Transverse colon (tissue), 4 donors: ENCODE data around the gene DDX54. TPM values are rescaled to one million over a fixed set of nuclear protein-coding genes. Genes with fewer than 3 reads are reported as not detected.

Source experiments
- DNase-seq: peaks from one replicate; pipeline ENCODE4 v3.0.0-alpha.2; 2019
- H3K27ac ChIP-seq, 4 donors: fragments of 200-600 bp; sonication (generic); 2 replicates each; pipeline ENCODE4 v1.5.1; 2016 to 2018; ENCODE audit warnings: inconsistent platforms in 4 of 4
- H3K27me3 ChIP-seq: fragments of 200-600 bp; sonication (generic); 2 replicates; pipeline ENCODE4 v1.5.1; 2017; ENCODE audit warnings: inconsistent platforms
- H3K36me3 ChIP-seq, 4 donors: fragments of 200-600 bp; sonication (generic); 2 replicates each; pipeline ENCODE4 v1.5.1; 2017 to 2019; ENCODE audit warnings: inconsistent platforms in 4 of 4
- H3K4me1 ChIP-seq, 4 donors: fragments of 200-600 bp; sonication (generic); 2 replicates each; pipeline ENCODE4 v1.5.1; 2017 to 2020; ENCODE audit warnings: inconsistent platforms in 4 of 4
- H3K4me3 ChIP-seq, 4 donors: fragments of 200-600 bp; sonication (generic); 1 replicate in 1 of 4; 2 replicates in 3 of 4; pipeline versions ENCODE4 v1.5.1 to v1.6.1; 2017 to 2019; ENCODE audit warnings: inconsistent platforms in 4 of 4
- H3K9me3 ChIP-seq, 2 donors: fragments of 200-600 bp; sonication (generic); 2 replicates each; pipeline ENCODE4 v1.5.1; 2017 to 2019; ENCODE audit warnings: inconsistent platforms in 2 of 2
- EP300 ChIP-seq: sonication (generic); formaldehyde crosslinking; IDR thresholded peaks from one replicate; pipeline ENCODE4 v1.6.1; 2017; ENCODE audit warnings: antibody characterized with exemption, low read depth
- POLR2A ChIP-seq: fragments of 450-650 bp; IDR thresholded peaks from one replicate; pipeline ENCODE4 v1.6.1; 2016; ENCODE audit warnings: antibody characterized with exemption, mild to moderate bottlenecking, moderate library complexity
- POLR2AphosphoS5 ChIP-seq, 3 donors: sonication (generic); formaldehyde crosslinking; IDR thresholded peaks; one replicate each; pipeline ENCODE4 v1.6.1; 2016; ENCODE audit warnings: antibody characterized with exemption in 3 of 3
- WGBS, 2 donors: methylation state at CpG; one replicate each; pipeline ENCODE4 v1.1.5; 2018; ENCODE audit warnings: low coverage in 1 of 2; 5-methylcytosine and 5-hydroxymethylcytosine counted together
- in situ Hi-C, 4 donors: fragments of 200-750 bp; cut with MboI; loops; one replicate each; pipeline versions ENCODE4 v1.15.0 to v1.15.1; 2017; ENCODE audit warnings: low sequenced_read_pairs in 3 of 4, low pct_ligation_motif_present in 1 of 4, low pct_unique_long_range_greater_than_20kb in 1 of 4
- intact Hi-C: fragments of 100-400 bp; cut with DNase I; formaldehyde crosslinking; loops from one replicate; pipeline ENCODE4 v1.15.1; 2023; ENCODE audit warnings: low total_unique reads
- total RNA-seq, 4 donors: library from RNA; depleted of rRNA; stranded (reverse); fragments of >200 nt; gene quantifications; one replicate each; pipeline ENCODE4 v1.1.0, GENCODE V29; 2016
- TF ChIP-seq, protein P1 (sequence below), 5 experiments: fragments of 200-600 bp in 3 of 5; fragments of 450-650 bp in 2 of 5; sonication (generic) in 3 of 5; IDR thresholded peaks; 1 replicate in 2 of 5; 2 replicates in 3 of 5; pipeline ENCODE4 v1.5.1; 2016 to 2017; ENCODE audit warnings: antibody characterized with exemption in 5 of 5, inconsistent platforms in 3 of 5, mild to moderate bottlenecking in 2 of 5, moderate library complexity in 1 of 5

The DDX54 gene
- total RNA-seq, 4 donors from 2014 or later, result 60.7 to 96.1 (median 72.8) TPM

DNA sequence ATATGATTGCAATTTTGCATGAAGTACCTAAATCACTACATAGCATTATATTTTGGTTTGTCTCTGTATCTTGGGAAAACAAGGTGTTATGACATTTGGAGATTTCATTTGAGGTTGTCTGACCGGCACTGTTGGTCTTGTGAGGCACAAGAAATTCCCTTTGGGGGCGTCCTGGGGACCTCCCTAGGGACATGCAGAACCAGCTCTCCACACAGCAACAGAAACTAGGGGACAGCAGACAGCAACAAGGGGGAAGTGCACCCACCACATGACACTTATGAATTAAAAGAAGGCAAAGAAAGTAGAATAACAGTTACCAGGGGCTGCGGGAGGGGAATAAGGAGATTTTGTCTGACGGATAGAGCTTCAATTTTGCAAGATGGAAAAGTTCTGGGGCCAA is 14.4 kb downstream of the DDX54 start:
- intact Hi-C loops, result no loop called here
- H3K36me3 ChIP-seq, result peaks cover 0 to 75% (median 33%) of the 10 kb centered on the region in 4 donors

DNA sequence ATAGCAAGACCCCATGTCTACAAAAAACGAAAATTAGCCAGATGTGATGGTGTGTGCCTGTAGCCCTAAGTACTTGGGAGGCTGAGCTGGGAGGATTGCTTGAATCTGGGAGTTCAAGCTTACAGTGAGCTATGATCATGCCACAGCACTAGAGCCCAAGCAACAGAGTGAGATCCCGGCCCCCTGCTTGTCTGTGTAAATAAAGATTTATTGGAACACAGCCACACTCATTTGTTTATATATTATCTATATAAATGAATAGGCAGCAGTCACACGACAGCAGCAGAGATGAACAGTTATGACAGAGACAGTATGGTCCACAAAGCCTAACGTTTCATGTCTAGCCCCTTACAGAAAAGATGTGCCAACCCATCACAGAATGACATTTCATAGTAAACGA is 14.8 kb downstream of the DDX54 start:
- H3K36me3 ChIP-seq, result peaks cover 0 to 79% (median 34%) of the 10 kb centered on the region in 4 donors
- no peak overlapping the region for H3K4me3 ChIP-seq
- no peaks in the 10 kb centered on the region for H3K4me1 ChIP-seq
- no peaks in the 10 kb centered on the region for H3K9me3 ChIP-seq
- no peaks in the 10 kb centered on the region for H3K27me3 ChIP-seq
- intact Hi-C loops, result no loop called here
- TF ChIP-seq EP300, result no peak
- no peak for TF ChIP-seq POLR2A
- TF ChIP-seq, protein P1, sequence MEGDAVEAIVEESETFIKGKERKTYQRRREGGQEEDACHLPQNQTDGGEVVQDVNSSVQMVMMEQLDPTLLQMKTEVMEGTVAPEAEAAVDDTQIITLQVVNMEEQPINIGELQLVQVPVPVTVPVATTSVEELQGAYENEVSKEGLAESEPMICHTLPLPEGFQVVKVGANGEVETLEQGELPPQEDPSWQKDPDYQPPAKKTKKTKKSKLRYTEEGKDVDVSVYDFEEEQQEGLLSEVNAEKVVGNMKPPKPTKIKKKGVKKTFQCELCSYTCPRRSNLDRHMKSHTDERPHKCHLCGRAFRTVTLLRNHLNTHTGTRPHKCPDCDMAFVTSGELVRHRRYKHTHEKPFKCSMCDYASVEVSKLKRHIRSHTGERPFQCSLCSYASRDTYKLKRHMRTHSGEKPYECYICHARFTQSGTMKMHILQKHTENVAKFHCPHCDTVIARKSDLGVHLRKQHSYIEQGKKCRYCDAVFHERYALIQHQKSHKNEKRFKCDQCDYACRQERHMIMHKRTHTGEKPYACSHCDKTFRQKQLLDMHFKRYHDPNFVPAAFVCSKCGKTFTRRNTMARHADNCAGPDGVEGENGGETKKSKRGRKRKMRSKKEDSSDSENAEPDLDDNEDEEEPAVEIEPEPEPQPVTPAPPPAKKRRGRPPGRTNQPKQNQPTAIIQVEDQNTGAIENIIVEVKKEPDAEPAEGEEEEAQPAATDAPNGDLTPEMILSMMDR (IDR thresholded peaks at IDR 0.05), result no peak
- no peak for TF ChIP-seq POLR2AphosphoS5 (IDR thresholded peaks at IDR 0.05)
- no peak for DNase-seq
- no peak overlapping the region for H3K27ac ChIP-seq
- in situ Hi-C loops, result no loop called here
- 89 to 92% methylated on average over 3 to 5 of the region's 5 CpGs for WGBS, 2 donors

More for the DNA sequence above, 14.4 kb downstream of the DDX54 start:
- H3K9me3 ChIP-seq, result no peaks in the 10 kb centered on the region
- in situ Hi-C loops, result no loop called here
- no peaks in the 10 kb centered on the region for H3K27me3 ChIP-seq
- no peak for DNase-seq
- no peak overlapping the region for H3K27ac ChIP-seq
- WGBS, 2 donors, result 84 to 94% methylated on average over 3 to 4 of the region's 4 CpGs
- no peaks in the 10 kb centered on the region for H3K4me1 ChIP-seq
- TF ChIP-seq, protein P1 (IDR thresholded peaks at IDR 0.05), result no peak
- TF ChIP-seq POLR2AphosphoS5 (IDR thresholded peaks at IDR 0.05) (no peak), POLR2A (no peak)
- no peak overlapping the region for H3K4me3 ChIP-seq

DNA sequence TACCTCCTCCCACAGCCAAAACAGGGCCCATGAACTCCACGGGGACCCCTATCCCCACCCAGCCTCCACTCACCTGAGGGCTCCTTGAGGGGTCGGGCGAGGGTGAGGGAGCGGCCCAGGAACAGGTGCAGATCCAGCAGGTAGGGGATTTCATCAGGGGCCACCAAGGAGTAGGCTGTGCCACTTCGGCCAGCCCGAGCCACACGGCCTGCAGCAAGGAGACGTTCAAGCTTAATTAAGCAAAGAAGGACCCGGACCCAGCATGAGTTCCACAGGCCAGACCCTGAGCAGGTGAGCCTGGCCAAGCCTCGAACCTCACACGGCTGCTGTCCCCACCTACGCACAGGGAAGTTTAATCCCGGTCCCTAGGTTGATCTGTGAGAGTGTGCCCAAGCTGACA is 15.6 kb downstream of the DDX54 start:
- Histone ChIP-seq H3K4me3 (no peak overlapping the region), H3K9me3 (no peaks in the 10 kb centered on the region), H3K4me1 (no peaks in the 10 kb centered on the region), H3K36me3 (peaks cover 0 to 85% (median 34%) of the 10 kb centered on the region in 4 donors), H3K27me3 (no peaks in the 10 kb centered on the region), H3K27ac (no peak overlapping the region)
- WGBS, 2 donors, result 90% methylated on average over 13 of the region's 13 CpGs; no CpG with 5 or more reads in 1 of the 2 donors
- TF ChIP-seq, protein P1 (IDR thresholded peaks at IDR 0.05), result no peak
- TF ChIP-seq POLR2A, result no peak
- no peak for DNase-seq
- intact Hi-C loops (loop anchor here (10.0 kb wide), 1 partner anchor 115 kb away; the partner anchor contains the start of gene DTX1), in situ Hi-C loops (no loop called here)

DNA sequence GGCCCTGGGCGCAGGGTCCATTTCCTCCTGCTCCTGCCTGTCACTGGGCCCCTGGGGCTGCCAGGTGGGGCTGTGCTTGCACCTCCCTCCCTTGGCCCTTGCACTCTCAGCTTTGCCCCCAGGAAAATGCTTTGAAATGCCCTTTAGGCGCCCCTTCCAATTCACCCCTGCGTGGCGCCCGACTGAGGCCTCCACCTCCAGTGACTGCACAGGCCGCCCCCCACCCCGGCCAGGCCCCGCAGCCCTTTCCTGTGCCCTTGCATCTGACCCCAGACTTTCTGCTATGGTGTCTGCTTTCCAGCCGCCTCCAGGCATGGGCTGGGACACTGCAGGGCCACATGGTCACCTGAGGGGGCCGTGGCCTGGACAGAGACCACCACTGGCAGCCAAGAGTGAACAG is 17.4 kb downstream of the DDX54 start:
- H3K36me3 ChIP-seq, result peaks cover 0 to 79% (median 33%) of the 10 kb centered on the region in 4 donors
- H3K4me3 ChIP-seq, result no peak overlapping the region
- in situ Hi-C loops (no loop called here), intact Hi-C loops (loop anchor here (10.0 kb wide), 1 partner anchor 113 kb away; the partner anchor contains the start of gene DTX1)
- no peak for TF ChIP-seq EP300
- TF ChIP-seq POLR2AphosphoS5 (IDR thresholded peaks at IDR 0.05), result no peak
- TF ChIP-seq, protein P1 (IDR thresholded peaks at IDR 0.05), result no peak
- no peak for TF ChIP-seq POLR2A
- no peaks in the 10 kb centered on the region for H3K4me1 ChIP-seq
- H3K9me3 ChIP-seq, result no peaks in the 10 kb centered on the region
- H3K27me3 ChIP-seq, result no peaks in the 10 kb centered on the region
- no peak for DNase-seq
- H3K27ac ChIP-seq, result no peak overlapping the region
- WGBS, 2 donors, result 97% methylated on average over 10 of the region's 10 CpGs; no CpG with 5 or more reads in 1 of the 2 donors
